H9 (cell line): ENCODE results near the gene ADARB2. TPM values are rescaled to one million over a fixed set of nuclear protein-coding genes. Genes with fewer than 3 reads are reported as not detected.

Experiments
- DNase-seq: peaks from one replicate; pipeline ENCODE4 v3.0.0-alpha.2; 2017
- H2AFZ ChIP-seq: one replicate; pipeline ENCODE4 v1.6.1; 2013; ENCODE audit warnings: mild to moderate bottlenecking, low read length, control low read depth, moderate library complexity
- H2AK5ac ChIP-seq: 2 replicates; pipeline ENCODE4 v1.6.1; 2013; ENCODE audit warnings: low read length, control low read depth, mixed read lengths; ENCODE audit not compliant: insufficient read length
- H2BK120ac ChIP-seq: one replicate; pipeline ENCODE4 v1.6.1; 2013; ENCODE audit warnings: low read depth, mild to moderate bottlenecking, low read length, control low read depth, inconsistent platforms; ENCODE audit not compliant: poor library complexity, severe bottlenecking
- H2BK12ac ChIP-seq: 2 replicates; pipeline ENCODE4 v1.6.1; 2013; ENCODE audit warnings: low read length, control low read depth, mixed read lengths, low read depth; ENCODE audit not compliant: insufficient read length
- H2BK15ac ChIP-seq: 2 replicates; pipeline ENCODE4 v1.6.1; 2013; ENCODE audit warnings: low read depth, low read length, control low read depth
- H2BK20ac ChIP-seq: one replicate; pipeline ENCODE4 v1.6.1; 2013; ENCODE audit warnings: low read depth, mild to moderate bottlenecking, low read length, control low read depth, inconsistent platforms; ENCODE audit not compliant: poor library complexity, severe bottlenecking
- H2BK5ac ChIP-seq: 2 replicates; pipeline ENCODE4 v1.6.1; 2013; ENCODE audit warnings: low read length, control low read depth, mixed read lengths; ENCODE audit not compliant: insufficient read length
- H3K14ac ChIP-seq: 2 replicates; pipeline ENCODE4 v1.6.1; 2013; ENCODE audit warnings: low read length, control low read depth; ENCODE audit not compliant: insufficient read depth
- H3K18ac ChIP-seq: 2 replicates; pipeline ENCODE4 v1.6.1; 2013; ENCODE audit warnings: low read depth, mild to moderate bottlenecking, mixed read lengths, low read length, control low read depth; ENCODE audit not compliant: insufficient read length
- H3K23ac ChIP-seq: 2 replicates; pipeline ENCODE4 v1.6.1; 2013; ENCODE audit warnings: low read length, control low read depth, mixed read lengths, low read depth; ENCODE audit not compliant: insufficient read length
- H3K23me2 ChIP-seq: 2 replicates; pipeline ENCODE4 v1.6.1; 2013; ENCODE audit warnings: low read depth, mild to moderate bottlenecking, mixed read lengths, low read length, control low read depth; ENCODE audit not compliant: insufficient read length, poor library complexity, severe bottlenecking
- H3K27ac ChIP-seq: 2 replicates; pipeline ENCODE4 v1.5.1; 2013; ENCODE audit warnings: low read length, control low read depth, mixed read lengths, low read depth; ENCODE audit not compliant: insufficient read length
- H3K27me3 ChIP-seq: 2 replicates; pipeline ENCODE4 v1.6.1; 2013; ENCODE audit warnings: low read length, control low read depth, inconsistent platforms; ENCODE audit not compliant: insufficient read depth
- H3K4ac ChIP-seq: 2 replicates; pipeline ENCODE4 v1.6.1; 2013; ENCODE audit warnings: low read depth, mild to moderate bottlenecking, control low read depth, inconsistent platforms, low read length, moderate library complexity
- H3K4me1 ChIP-seq: 2 replicates; pipeline ENCODE4 v1.6.1; 2013; ENCODE audit warnings: low read length, control low read depth, inconsistent platforms; ENCODE audit not compliant: insufficient read depth
- H3K4me2 ChIP-seq: 2 replicates; pipeline ENCODE4 v1.6.1; 2013; ENCODE audit warnings: low read length, control low read depth, mixed read lengths; ENCODE audit not compliant: insufficient read length, insufficient read depth
- H3K56ac ChIP-seq: 2 replicates; pipeline ENCODE4 v1.6.1; 2013; ENCODE audit warnings: low read depth, mild to moderate bottlenecking, mixed read lengths, low read length, control low read depth; ENCODE audit not compliant: insufficient read length
- H3K79me1 ChIP-seq: 2 replicates; pipeline ENCODE4 v1.6.1; 2013; ENCODE audit warnings: low read depth, mild to moderate bottlenecking, moderate library complexity, low read length, control low read depth, inconsistent platforms; ENCODE audit not compliant: insufficient read depth, poor library complexity, severe bottlenecking
- H3K79me2 ChIP-seq: 2 replicates; pipeline ENCODE4 v1.6.1; 2013; ENCODE audit warnings: low read length, control low read depth, inconsistent platforms; ENCODE audit not compliant: insufficient read depth
- H3K9ac ChIP-seq: 2 replicates; pipeline ENCODE4 v1.6.1; 2013; ENCODE audit warnings: low read length, control low read depth, mixed read lengths; ENCODE audit not compliant: insufficient read length; ENCODE audit errors: extremely low read depth
- H3K9me3 ChIP-seq: one replicate; pipeline ENCODE4 v1.6.1; 2013; ENCODE audit warnings: low read depth, low read length, inconsistent platforms; ENCODE audit not compliant: control insufficient read depth
- H3T11ph ChIP-seq: one replicate; pipeline ENCODE4 v1.6.1; 2013; ENCODE audit warnings: mild to moderate bottlenecking, low read length, control low read depth, inconsistent platforms
- H4K20me1 ChIP-seq: one replicate; pipeline ENCODE4 v1.6.1; 2013; ENCODE audit not compliant: control insufficient read depth, insufficient read length, insufficient read depth
- H4K5ac ChIP-seq: 2 replicates; pipeline ENCODE4 v1.6.1; 2013; ENCODE audit warnings: low read depth, mild to moderate bottlenecking, mixed read lengths, low read length, control low read depth; ENCODE audit not compliant: insufficient read length
- H4K8ac ChIP-seq: replicated peaks from 2 replicates; pipeline ENCODE4 v1.6.1; 2013; ENCODE audit warnings: low read length, control low read depth, mixed read lengths, low read depth; ENCODE audit not compliant: insufficient read length
- H4K91ac ChIP-seq: 2 replicates; pipeline ENCODE4 v1.6.1; 2013; ENCODE audit warnings: low read depth, mild to moderate bottlenecking, moderate library complexity, mixed read lengths, low read length, control low read depth; ENCODE audit not compliant: insufficient read length
- H3K27ac Mint-ChIP-seq, 3 experiments: 2 replicates in 2 of 3; 3 replicates in 1 of 3; pipeline ENCODE4 v1.8.0; 2020 to 2021; ENCODE audit warnings: mixed read lengths in 3 of 3, mild to moderate bottlenecking in 1 of 3, moderate library complexity in 1 of 3
- H3K27me3 Mint-ChIP-seq: 2 replicates; pipeline ENCODE4 v1.8.0; 2021; ENCODE audit warnings: low read depth, mild to moderate bottlenecking, moderate library complexity, mixed read lengths
- H3K36me3 Mint-ChIP-seq, 3 experiments: 2 replicates in 2 of 3; 3 replicates in 1 of 3; pipeline ENCODE4 v1.8.0; 2020 to 2021; ENCODE audit warnings: low read depth in 3 of 3, mixed read lengths in 3 of 3; ENCODE audit not compliant: insufficient read depth in 1 of 3
- H3K4me1 Mint-ChIP-seq, 2 experiments: 2 replicates each; pipeline ENCODE4 v1.8.0; 2020; ENCODE audit warnings: mixed read lengths in 2 of 2
- H3K4me3 Mint-ChIP-seq, 2 experiments: 2 replicates in 1 of 2; 3 replicates in 1 of 2; pipeline ENCODE4 v1.8.0; 2020 to 2021; ENCODE audit warnings: mild to moderate bottlenecking in 2 of 2, mixed read lengths in 2 of 2, moderate library complexity in 1 of 2
- H3K9me3 Mint-ChIP-seq, 2 experiments: 2 replicates in 1 of 2; 3 replicates in 1 of 2; pipeline ENCODE4 v1.8.0; 2020; ENCODE audit warnings: mild to moderate bottlenecking in 2 of 2, mixed read lengths in 2 of 2, moderate library complexity in 1 of 2
- WGBS: extraction: QIAGEN DNeasy Blood & Tissue Kit; methylation state at CpG from one replicate; pipeline ENCODE4 v1.1.7; 2013; ENCODE audit warnings: missing lambda C conversion rate, low lambda C conversion rate, mixed read lengths; ENCODE audit not compliant: insufficient read length; ENCODE audit errors: extremely low coverage; 5-methylcytosine and 5-hydroxymethylcytosine counted together
- total RNA-seq: library from RNA; stranded (reverse); gene quantifications from 2 replicates; pipeline ENCODE4 v1.2.1, GENCODE V29; 2021
- TF ChIP-seq, protein P1 (sequence below): fragments of 200-600 bp; sonication (generic); conservative IDR thresholded peaks from 3 replicates; pipeline ENCODE4 v1.8.0; 2021; ENCODE audit warnings: antibody characterized with exemption, mild to moderate bottlenecking

Gene ADARB2
- total RNA-seq, 1 experiment from 2014 or later = 0.87 TPM

DNA sequence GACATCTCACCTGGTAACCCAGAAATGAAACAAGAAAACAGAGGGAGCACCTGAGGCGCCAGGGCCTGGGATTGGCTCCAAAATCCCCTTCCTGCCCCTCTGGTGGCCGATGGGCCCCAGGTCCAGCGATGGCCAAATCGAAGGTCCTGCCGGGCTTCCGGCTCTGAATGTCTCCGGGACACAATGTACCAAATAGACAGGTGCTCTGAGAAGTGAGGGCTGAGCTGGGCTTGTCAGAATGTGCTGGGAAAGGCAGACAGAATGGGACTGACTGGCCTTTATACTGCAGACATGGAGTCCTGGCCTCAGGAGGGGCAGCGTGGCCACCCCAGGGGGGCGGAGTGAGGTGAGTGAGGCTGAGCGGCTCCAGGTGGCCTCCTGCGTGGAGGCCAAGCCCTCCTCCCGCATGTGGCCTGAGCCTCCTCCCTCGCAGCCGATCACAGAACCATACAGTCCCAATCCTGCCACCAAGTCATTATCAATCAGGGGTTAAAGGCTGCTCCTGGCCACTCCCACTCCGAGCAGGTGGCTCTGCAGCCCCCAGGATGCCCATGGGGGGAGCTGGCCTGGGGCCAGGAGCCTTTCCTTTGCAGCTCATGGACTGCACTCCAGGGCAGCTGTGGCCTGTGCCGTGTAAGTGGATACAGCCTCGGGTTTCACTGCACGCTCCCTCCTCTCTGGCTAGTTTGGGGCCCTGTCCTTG, 185.5 kb downstream of the ADARB2 start:
- WGBS = no CpG with 5 or more reads among the region's 18 CpGs
- Histone ChIP-seq H3K4me1 (no peaks in the 10 kb centered on the region), H2AFZ (no peak overlapping the region), H3K79me1 (no peaks in the 10 kb centered on the region), H4K8ac (no peak overlapping the region), H2AK5ac (no peak overlapping the region), H2BK12ac (no peak overlapping the region), H3K27ac (no peak overlapping the region), H3K4me2 (no peak overlapping the region), H3K9me3 (no peaks in the 10 kb centered on the region), H3K18ac (no peak overlapping the region), H3K56ac (no peak overlapping the region), H2BK120ac (no peak overlapping the region), H2BK20ac (no peak overlapping the region), H3K9ac (no peak overlapping the region), H3K23ac (no peak overlapping the region), H4K91ac (no peak overlapping the region), H4K20me1 (no peaks in the 10 kb centered on the region), H3K23me2 (no peaks in the 10 kb centered on the region), H2BK15ac (no peak overlapping the region), H3K27me3 (no peaks in the 10 kb centered on the region), H3T11ph (no peak overlapping the region), H3K79me2 (no peaks in the 10 kb centered on the region), H3K4ac (no peak overlapping the region), H3K14ac (no peak overlapping the region), H4K5ac (no peak overlapping the region), H2BK5ac (no peak overlapping the region)
- Mint-ChIP-seq H3K4me1 (peaks cover 11 to 19% of the 10 kb centered on the region in 2 experiments), H3K4me3 (no peak overlapping the region), H3K27me3 (peaks cover 8% of the 10 kb centered on the region), H3K9me3 (peaks cover 4 to 7% of the 10 kb centered on the region in 2 experiments; a peak in 3 of 5 replicates), H3K27ac (no peak overlapping the region; a peak in 1 of 7 replicates), H3K36me3 (peaks cover 0 to 4% (median 2%) of the 10 kb centered on the region in 3 experiments; a peak in 1 of 7 replicates)
- DNase-seq = no peak
- TF ChIP-seq, protein P1, sequence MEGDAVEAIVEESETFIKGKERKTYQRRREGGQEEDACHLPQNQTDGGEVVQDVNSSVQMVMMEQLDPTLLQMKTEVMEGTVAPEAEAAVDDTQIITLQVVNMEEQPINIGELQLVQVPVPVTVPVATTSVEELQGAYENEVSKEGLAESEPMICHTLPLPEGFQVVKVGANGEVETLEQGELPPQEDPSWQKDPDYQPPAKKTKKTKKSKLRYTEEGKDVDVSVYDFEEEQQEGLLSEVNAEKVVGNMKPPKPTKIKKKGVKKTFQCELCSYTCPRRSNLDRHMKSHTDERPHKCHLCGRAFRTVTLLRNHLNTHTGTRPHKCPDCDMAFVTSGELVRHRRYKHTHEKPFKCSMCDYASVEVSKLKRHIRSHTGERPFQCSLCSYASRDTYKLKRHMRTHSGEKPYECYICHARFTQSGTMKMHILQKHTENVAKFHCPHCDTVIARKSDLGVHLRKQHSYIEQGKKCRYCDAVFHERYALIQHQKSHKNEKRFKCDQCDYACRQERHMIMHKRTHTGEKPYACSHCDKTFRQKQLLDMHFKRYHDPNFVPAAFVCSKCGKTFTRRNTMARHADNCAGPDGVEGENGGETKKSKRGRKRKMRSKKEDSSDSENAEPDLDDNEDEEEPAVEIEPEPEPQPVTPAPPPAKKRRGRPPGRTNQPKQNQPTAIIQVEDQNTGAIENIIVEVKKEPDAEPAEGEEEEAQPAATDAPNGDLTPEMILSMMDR = no peak
